AG04449 (cell line): ENCODE measurements around the gene FERMT3.

Experiments used
- CTCF ChIA-PET: fragments of 350-600 bp; formaldehyde crosslinking; extraction: SDS; loops from one replicate; lab custom pipeline; 2021; ENCODE audit warnings: antibody characterized with exemption; lab: Yijun Ruan, JAX
- POLR2A ChIA-PET: fragments of 400-600, 350-600 bp; formaldehyde crosslinking; extraction: SDS; loops from one replicate; lab custom pipeline; 2020; ENCODE audit warnings: antibody characterized with exemption, inconsistent platforms; lab: Yijun Ruan, JAX
- DNase-seq: peaks from one replicate; pipeline ENCODE4 v3.0.0-alpha.2; 2010; ENCODE audit warnings: low read depth, low spot score
- H3K4me3 ChIP-seq: 2 replicates; pipeline ENCODE4 v1.5.1; 2011; ENCODE audit warnings: low read depth, mild to moderate bottlenecking, control low read depth, low read length
- CTCF ChIP-seq: IDR thresholded peaks from one replicate; pipeline ENCODE4 v1.5.1; 2011; ENCODE audit warnings: mild to moderate bottlenecking, moderate library complexity, low read length, control low read depth, inconsistent platforms; ENCODE audit not compliant: insufficient read depth; ENCODE audit errors: missing control alignments

Gene FERMT3

DNA sequence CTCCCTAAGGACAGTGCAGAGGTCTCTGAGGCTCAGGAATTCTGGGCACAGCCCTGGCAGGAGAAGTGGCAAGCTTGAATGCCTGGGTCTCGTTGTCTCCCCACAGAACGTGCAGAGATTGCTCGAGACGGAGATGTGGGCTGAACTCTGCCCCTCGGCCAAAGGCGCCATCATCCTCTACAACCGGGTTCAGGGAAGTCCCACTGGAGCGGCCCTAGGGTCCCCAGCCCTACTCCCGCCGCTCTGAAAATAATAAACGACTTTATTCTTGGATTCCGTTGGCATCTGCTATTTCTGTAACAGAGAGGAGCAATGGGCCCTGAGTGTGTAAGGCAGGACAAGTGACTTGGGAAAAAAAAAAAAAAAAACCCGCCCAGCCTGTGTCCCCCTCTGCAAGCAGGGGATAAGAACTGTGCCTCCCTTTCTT is 23.2 kb downstream of the FERMT3 start:
- peak overlapping the region; percentile 81 for H3K4me3 ChIP-seq
- TF ChIP-seq CTCF: no peak
- ChIA-PET CTCF (interaction anchor here (3.2 kb wide), 1 partner anchor 25 kb away, joined by 10 read pairs; no protein-coding TSS in a partner anchor), POLR2A (interaction anchor here (0.6 to 1.0 kb wide), 2 partner anchors 15 to 44 kb away, joined by 3 to 5 read pairs; partner anchors contain the start of gene STIP1)
- no peak for DNase-seq

DNA sequence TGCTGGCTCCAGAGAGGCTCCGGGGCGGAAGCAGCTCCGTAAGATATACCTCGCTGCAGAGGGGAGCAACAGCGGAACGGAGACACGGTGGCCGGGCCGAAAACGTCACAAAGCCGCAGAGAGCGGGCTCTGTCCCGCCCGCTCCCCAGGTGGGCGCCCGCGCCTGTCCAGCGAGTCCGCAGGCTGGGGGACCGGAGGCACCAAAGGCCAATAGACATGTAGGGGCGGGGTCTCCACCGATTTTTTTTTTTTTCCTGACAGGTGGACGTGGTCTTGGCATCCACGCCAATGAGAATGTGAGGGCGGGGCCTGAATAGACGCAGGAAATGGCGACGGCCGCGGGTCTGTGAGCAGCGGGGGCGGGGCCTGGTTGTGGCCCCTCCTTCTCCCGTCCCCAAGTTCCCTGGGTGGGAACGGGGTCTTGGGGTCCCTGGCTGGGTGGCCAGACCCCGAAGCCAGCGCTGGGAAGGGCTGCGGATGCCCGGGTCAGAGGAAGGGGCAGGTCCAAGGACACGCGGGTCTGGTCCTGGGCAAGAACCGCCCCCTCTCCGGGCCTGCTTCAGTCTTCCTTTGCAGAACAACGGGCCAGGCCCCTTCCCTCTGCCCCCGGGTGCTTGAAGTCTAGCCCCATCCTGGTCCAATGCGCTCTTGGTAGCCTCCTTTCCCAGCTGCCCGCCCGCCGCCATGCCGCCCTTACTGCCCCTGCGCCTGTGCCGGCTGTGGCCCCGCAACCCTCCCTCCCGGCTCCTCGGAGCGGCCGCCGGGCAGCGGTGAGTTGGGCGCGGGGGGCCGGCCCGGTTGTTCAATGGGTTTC is 23.9 kb downstream of the FERMT3 start, which contains the start of gene DNAJC4:
Gene DNAJC4 (plus strand): TSS at position 378 of the 814 bp plus-strand sequence. CDS start 307 bp downstream, at position 685.
- ChIA-PET POLR2A (interaction anchor here (0.6 to 1.0 kb wide), 2 partner anchors 15 to 45 kb away, joined by 3 to 5 read pairs; partner anchors contain the start of gene STIP1), CTCF (interaction anchor here (2.0 to 3.2 kb wide), 2 partner anchors 26 to 72 kb away, joined by 7 to 10 read pairs; no protein-coding TSS in a partner anchor)
- H3K4me3 ChIP-seq: peak within 1 kb of the TSS; percentile 81
- TF ChIP-seq CTCF: no peak
- no peak for DNase-seq

DNA sequence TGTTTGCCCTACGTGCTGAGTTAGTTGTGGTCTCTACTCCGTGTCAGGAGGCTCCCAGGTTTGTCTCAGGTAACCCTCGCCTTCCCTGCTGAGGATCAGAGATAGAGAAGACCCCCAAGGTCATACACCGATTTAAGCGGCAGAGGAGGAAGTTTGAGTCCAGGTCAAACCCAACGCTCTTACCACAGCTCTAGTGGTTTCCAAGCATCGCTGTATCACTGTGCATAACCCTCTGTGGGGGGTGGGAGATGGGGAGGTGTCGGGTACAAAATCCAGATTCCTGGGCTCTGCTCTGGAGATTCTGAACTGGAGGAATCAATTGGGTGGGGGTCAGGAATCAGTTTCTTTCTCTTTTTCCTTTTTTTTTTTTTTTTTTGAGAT is 24.5 kb downstream of the FERMT3 start:
- ChIA-PET CTCF (interaction anchor here (1.1 to 3.2 kb wide), 3 partner anchors 25 to 71 kb away, joined by 3 to 10 read pairs (median 7); partner anchors contain the start of gene FERMT3), POLR2A (no interaction called here)
- TF ChIP-seq CTCF: no peak
- DNase-seq: no peak
- H3K4me3 ChIP-seq: peak overlapping the region; percentile 81

- POLR2A ChIA-PET: interaction anchor here (0.7 to 0.9 kb wide), 2 partner anchors 10 to 18 kb away, joined by 3 read pairs; no protein-coding TSS in a partner anchor
- TF ChIP-seq CTCF: no peak
- CTCF ChIA-PET: interaction anchor here (1.1 to 3.2 kb wide), 4 partner anchors 20 to 71 kb away, joined by 3 to 12 read pairs (median 8); partner anchors contain the start of genes FERMT3 and PLCB3
- DNase-seq: no peak
- no peak overlapping the region; the same call in 1 of the 2 replicates for H3K4me3 ChIP-seq
Observed at GRCh38 chr11:64231546-64231945, 25.0 kb downstream of the FERMT3 start.

DNA sequence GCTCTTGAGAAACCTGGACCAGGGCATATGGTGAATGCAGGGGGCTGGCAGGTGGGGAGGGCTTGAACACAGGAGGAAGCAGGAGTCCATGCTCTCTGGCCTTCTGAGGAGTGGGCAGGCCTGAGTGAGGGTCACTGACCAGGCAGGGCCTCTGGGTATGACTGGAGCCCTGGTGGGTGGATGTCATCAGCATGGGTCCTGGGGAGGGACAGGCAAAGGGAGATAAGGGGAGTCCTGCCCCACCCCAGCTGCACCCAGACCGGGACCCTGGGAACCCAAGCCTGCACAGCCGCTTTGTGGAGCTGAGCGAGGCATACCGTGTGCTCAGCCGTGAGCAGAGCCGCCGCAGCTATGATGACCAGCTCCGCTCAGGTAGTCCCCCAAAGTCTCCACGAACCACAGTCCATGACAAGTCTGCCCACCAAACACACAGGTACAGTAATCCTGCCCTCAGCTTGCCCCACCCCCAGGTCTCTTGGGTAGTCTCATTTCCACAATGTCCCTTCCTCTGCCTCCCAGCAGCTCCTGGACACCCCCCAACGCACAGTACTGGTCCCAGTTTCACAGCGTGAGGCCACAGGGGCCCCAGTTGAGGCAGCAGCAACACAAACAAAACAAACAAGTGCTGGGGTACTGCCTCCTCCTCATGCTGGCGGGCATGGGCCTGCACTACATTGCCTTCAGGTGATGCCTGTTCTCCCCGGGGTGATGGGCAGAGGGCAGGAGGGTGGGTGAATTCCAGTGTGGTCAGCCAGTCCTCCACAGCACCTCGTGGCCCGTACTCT is 25.9 kb downstream of the FERMT3 start:
- no peak overlapping the region for H3K4me3 ChIP-seq
- no peak for TF ChIP-seq CTCF
- ChIA-PET POLR2A (interaction anchor here (0.7 to 1.1 kb wide), 3 partner anchors 9 to 17 kb away, joined by 3 to 5 read pairs (median 3); no protein-coding TSS in a partner anchor), CTCF (interaction anchor here (0.9 to 3.2 kb wide), 6 partner anchors 9 to 70 kb away, joined by 3 to 12 read pairs (median 6); partner anchors contain the start of genes FERMT3, FKBP2 and PLCB3)
- no peak for DNase-seq
